Astrocyte of the cerebellum (primary cell): ENCODE data around the gene EVA1A.

ENCODE experiments used
- DNase-seq: peaks from one replicate; pipeline ENCODE4 v3.0.0-alpha.2; 2011; ENCODE audit warnings: low read depth
- H3K4me3 ChIP-seq: 2 replicates; pipeline ENCODE4 v1.5.1; 2011; ENCODE audit warnings: mild to moderate bottlenecking, low read depth, low read length, moderate library complexity
- CTCF ChIP-seq: IDR thresholded peaks from 2 replicates; pipeline ENCODE4 v1.5.1; 2012; ENCODE audit warnings: low read length, low read depth, moderate library complexity, mild to moderate bottlenecking; ENCODE audit errors: missing control alignments
- in situ Hi-C: cut with HindIII; loops from 2 replicates; pipeline ENCODE4 v1.10.0; 2017; ENCODE audit warnings: low sequenced_read_pairs

Gene EVA1A

GRCh38 chr2:75570948-75571729, 10.4 kb upstream of the EVA1A start:
- in situ Hi-C loops = no loop called here
- H3K4me3 ChIP-seq = no peak overlapping the region
- peak; percentile 53 for DNase-seq
- no peak for TF ChIP-seq CTCF

GRCh38 chr2:75570024-75570947, 9.5 kb upstream of the EVA1A start:
- DNase-seq = no peak
- H3K4me3 ChIP-seq = no peak overlapping the region
- in situ Hi-C loops = no loop called here
- no peak for TF ChIP-seq CTCF

GRCh38 chr2:75569546-75569945, 8.8 kb upstream of the EVA1A start:
- no peak for TF ChIP-seq CTCF
- in situ Hi-C loops = no loop called here
- H3K4me3 ChIP-seq = no peak overlapping the region
- no peak for DNase-seq

- DNase-seq = no peak
- H3K4me3 ChIP-seq = no peak overlapping the region
- in situ Hi-C loops = no loop called here
- TF ChIP-seq CTCF = no peak
Observed at GRCh38 chr2:75568174-75568573, 7.4 kb upstream of the EVA1A start.

GRCh38 chr2:75565472-75566462, 5.0 kb upstream of the EVA1A start:
- in situ Hi-C loops = no loop called here
- no peak for DNase-seq
- TF ChIP-seq CTCF = no peak
- no peak overlapping the region for H3K4me3 ChIP-seq

- DNase-seq = no peak
- H3K4me3 ChIP-seq = no peak overlapping the region
- in situ Hi-C loops = loop anchor here (5.0 kb wide), 1 partner anchor 43 kb away; no protein-coding TSS in a partner anchor
- TF ChIP-seq CTCF = no peak
Observed at GRCh38 chr2:75564713-75565359, 4.1 kb upstream of the EVA1A start.
